Measurements from ENCODE around the gene SCFD2. TPM values are rescaled to one million over a fixed set of nuclear protein-coding genes. Genes with fewer than 3 reads are reported as not detected.
"Not testable (repeated sequence)": the region's sequence is repeated elsewhere in the genome, so short reads cannot be mapped to it uniquely, and the experiment has no call there.

SCFD2 gene
- total RNA-seq, 1 donor from 2014 or later = 16.5 TPM

DNA sequence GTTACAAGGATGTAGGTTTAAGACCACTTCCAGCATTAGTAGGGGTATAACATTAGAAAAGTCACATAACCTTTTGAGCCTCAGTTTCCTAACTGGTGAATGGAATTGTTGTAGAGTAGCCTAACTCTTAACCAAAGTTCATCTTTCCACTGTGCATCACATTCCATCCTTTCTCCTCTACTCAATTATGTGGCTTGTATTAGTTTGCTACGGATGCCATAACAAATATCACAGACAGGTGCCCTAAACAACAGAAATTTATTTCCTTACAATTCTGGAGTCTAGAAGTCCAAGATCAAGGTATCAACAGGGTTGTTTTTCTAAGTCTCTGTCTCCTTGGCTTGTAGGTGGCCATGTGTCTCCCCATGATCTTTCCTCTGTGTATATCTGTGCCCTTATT, 271.8 kb downstream of the SCFD2 start:
- no peak for ATAC-seq

- ATAC-seq = no peak
Measured at GRCh38 chr4:53089936-53090729, 275.7 kb downstream of the SCFD2 start.

- ATAC-seq = no peak
Measured at GRCh38 chr4:53088152-53088551, 277.7 kb downstream of the SCFD2 start.

DNA sequence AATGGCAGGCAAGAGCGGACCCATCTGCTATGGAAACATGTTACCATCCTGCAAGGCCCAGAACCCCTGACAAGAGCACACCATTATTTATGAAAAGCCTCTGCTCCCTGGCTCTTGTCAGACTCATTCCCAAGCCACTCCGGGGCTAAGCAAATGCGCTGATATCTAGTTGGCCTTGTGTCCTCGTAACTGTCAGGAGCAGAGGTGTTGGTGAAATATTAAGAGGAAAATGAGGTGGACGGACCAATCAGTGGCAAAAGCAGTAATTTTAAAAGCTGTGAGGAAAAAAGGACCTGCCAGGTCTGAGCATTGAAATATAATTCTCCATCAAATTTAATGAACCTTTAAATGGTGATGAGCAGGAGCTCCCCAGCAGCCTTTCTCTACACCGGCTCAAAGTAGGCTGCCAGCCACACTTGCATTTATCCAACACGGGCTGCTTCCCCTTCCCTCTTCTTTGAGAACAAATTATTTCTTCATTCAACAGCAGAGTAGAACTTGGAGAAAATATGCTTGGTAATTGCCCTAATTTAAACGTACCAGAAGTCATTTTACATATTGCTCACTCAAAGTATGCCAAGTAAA, 289.4 kb downstream of the SCFD2 start:
- ATAC-seq = no peak

- ATAC-seq = no peak
Measured at GRCh38 chr4:53075162-53075785, 290.6 kb downstream of the SCFD2 start.

DNA sequence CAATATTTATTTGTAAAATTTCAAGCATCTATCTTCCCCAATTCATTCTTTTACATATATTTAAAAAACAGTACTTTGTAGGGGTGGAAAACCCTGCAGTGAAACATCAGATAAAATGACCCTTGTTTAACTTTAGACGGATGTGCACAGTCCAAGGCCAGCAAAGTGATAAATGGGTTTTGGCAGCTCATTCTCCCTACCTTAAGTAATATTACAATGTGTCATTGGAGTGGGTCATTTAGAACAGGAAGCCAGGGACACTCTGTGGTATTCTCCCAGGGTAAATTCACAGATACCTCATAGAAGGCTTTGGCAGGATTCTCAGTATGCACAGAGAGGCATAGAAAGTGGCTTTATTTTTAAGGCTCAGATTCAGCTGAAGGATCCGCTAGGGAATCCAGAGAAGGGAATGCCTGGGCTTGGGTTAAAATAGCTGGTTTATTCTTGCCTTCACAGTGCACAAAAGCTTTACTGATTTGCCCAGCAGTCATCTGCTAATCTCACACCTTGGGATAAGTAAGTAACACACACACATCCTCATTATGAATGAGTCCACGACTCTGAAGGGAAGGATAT, 297.0 kb downstream of the SCFD2 start:
- no peak for ATAC-seq

GRCh38 chr4:53067125-53067802, 298.6 kb downstream of the SCFD2 start:
- ATAC-seq = no peak

DNA sequence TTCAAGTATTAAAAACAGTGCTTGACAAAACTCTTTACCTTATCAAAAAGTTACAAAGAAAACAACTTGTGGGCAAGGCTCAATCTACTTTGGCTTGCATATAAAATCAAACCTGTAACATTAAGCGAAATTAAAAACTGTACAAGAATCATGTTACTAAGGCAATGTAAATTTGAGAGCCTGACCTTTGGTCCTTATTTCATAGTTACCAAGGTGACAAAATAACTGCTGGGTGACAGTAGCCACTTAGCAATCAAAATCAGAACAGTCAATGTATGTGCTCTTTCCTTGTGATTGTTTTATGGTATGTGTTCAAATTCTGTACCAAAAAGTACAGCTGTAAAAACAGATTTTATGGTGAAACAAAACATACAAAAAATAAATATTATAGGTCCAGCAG, 299.7 kb downstream of the SCFD2 start:
- ATAC-seq = no peak

DNA sequence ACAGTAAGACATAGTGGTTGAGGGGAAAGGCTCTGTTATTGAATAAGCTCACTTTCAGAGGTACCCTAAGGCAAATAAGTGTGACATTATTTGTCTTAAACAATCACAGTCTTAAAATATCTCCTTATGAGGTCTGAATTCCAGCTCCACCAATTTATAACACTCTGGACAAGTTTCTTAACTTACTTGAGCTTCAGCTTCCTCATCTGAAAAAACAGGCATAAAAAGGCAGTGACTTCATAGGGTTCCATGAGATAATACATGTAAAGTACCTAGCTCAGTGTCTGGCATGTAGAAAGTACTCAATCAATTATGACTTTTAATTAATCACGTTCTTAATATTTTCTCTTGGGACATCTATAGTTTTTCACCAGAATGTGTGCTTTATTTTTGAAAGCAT, 301.3 kb downstream of the SCFD2 start:
- no peak for ATAC-seq

- ATAC-seq = no peak
Measured at GRCh38 chr4:53061091-53061850, 304.6 kb downstream of the SCFD2 start.

DNA sequence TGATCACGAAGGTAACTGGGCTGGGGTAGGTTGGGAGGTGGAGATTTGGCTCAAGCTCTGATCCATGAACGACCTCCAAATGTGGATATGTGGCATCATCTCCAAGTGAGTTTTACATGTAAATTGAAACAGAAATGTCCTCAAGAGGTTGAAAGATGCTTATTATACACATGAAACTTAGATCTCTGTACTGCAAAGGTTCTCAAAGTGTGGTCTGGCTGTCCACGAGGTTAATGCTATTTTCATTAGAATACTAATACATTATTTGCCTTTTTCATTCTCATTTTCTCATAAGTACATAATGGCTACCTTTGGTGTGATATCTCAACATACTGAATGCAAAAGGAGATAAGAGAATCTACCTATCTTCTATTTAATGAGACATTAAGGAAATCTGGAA, 305.6 kb downstream of the SCFD2 start:
- no peak for ATAC-seq

- no peak for ATAC-seq
Measured at GRCh38 chr4:53059871-53060270, 306.0 kb downstream of the SCFD2 start.

GRCh38 chr4:53059256-53059655, 306.6 kb downstream of the SCFD2 start:
- ATAC-seq = no peak

GRCh38 chr4:53057679-53058078, 308.2 kb downstream of the SCFD2 start:
- no peak for ATAC-seq

GRCh38 chr4:53057108-53057507, 308.8 kb downstream of the SCFD2 start:
- not testable (repeated sequence) for ATAC-seq

GRCh38 chr4:53055716-53056403, 310.0 kb downstream of the SCFD2 start:
- ATAC-seq = no peak

DNA sequence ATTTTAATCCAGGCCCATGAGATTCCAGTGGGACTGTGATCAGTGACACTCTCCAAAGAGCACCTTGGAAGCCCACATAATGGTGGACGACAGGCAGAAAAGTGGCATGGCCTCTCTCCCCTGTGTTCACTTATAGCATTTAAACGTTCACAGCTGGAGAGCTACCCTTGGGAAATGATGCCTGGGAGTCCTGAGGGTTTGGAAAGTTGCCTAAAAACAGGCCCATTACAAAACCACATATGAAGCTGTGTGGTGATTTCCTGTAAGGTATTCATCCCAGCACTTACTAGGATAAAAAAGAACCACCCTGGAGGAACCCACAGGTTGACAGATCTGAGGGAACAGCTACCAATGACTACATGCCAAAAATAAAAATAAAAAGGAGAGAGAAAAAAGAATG, 310.6 kb downstream of the SCFD2 start:
- ATAC-seq = no peak

GRCh38 chr4:53050361-53050774, 315.5 kb downstream of the SCFD2 start:
- ATAC-seq = no peak

- no peak for ATAC-seq
Measured at GRCh38 chr4:53049528-53049927, 316.3 kb downstream of the SCFD2 start.

GRCh38 chr4:53044651-53044960, 321.3 kb downstream of the SCFD2 start:
- no peak for ATAC-seq

DNA sequence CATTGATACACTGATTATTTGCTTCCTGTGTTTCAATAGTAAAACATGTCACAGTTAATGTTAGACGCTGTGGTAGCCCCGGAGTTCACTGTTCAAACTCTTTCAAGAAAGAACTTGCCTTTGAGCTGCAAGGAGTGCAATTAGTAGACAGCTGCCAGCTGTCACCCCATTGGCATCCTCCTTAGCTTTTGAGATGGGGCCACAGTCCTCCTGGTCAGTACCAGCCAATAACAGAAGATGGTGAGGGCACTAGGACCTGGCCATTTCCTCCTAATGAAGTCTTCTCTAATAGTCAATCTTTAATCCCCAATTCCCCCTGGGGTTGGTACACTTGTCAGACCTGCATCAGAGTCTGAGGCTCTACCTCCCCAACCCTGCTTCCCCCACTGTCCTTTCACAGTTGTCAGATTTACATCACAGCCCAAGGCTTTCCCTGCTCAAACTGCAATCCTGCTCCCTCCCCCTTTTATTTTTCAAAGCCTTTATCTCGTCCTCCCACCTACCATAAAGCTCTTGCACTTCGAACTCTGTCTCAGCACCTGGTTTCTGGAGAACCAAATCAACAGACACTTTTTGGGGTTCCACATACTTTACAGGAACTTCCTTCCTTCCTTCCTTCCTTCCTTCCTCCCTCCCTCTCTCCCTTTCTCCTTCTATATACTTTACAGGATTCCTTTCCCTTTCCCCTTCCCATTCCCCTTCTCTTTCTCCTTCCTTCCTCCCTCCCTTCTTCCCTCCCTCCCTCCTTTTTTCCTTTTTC, 321.8 kb downstream of the SCFD2 start:
- ATAC-seq = no peak
